H1 (cell line): ENCODE data around the gene JADE1. TPM values are rescaled to one million over a fixed set of nuclear protein-coding genes. Genes with fewer than 3 reads are reported as not detected.

Source experiments
- CTCF ChIA-PET: fragments of 300-600 bp; sonication (Branson Sonifier 250); formaldehyde crosslinking; loops from one replicate; lab custom pipeline; 2021; ENCODE audit not compliant: partially characterized antibody; lab: Charles Lee
- POLR2A ChIA-PET: fragments of 300-600 bp; sonication (Branson Sonifier 250); formaldehyde crosslinking; loops from one replicate; lab custom pipeline; 2021; ENCODE audit warnings: inconsistent platforms; ENCODE audit not compliant: partially characterized antibody; lab: Charles Lee
- DNase-seq, 2 experiments: peaks; one replicate each; pipeline versions ENCODE4 v3.0.0 to v3.0.0-alpha.2; 2010 to 2022; ENCODE audit warnings: low spot score in 2 of 2, low read depth in 1 of 2, mixed read lengths in 1 of 2
- FAIRE-seq: peaks from 2 replicates; lab custom pipeline; 2011; peaks lifted over from hg19 to GRCh38; lab: Jason Lieb, UNC
- H2AFZ ChIP-seq: 2 replicates; pipeline ENCODE4 v1.8.1; 2012; ENCODE audit warnings: low read length, inconsistent platforms
- H2AK5ac ChIP-seq: 2 replicates; pipeline ENCODE4 v1.6.1; 2013; ENCODE audit warnings: low read depth, low read length
- H2BK120ac ChIP-seq: replicated peaks from 2 replicates; pipeline ENCODE3; 2013; ENCODE audit warnings: low read depth, low read length, inconsistent platforms
- H2BK12ac ChIP-seq: 2 replicates; pipeline ENCODE4 v1.6.1; 2013; ENCODE audit warnings: low read depth, low read length
- H2BK15ac ChIP-seq: 2 replicates; pipeline ENCODE4 v1.6.1; 2013; ENCODE audit warnings: low read length
- H2BK20ac ChIP-seq: 2 replicates; pipeline ENCODE4 v1.6.1; 2013; ENCODE audit warnings: low read length
- H2BK5ac ChIP-seq: 2 replicates; pipeline ENCODE4 v1.6.1; 2013; ENCODE audit warnings: low read depth, low read length
- H3K14ac ChIP-seq: 2 replicates; pipeline ENCODE4 v1.6.1; 2013; ENCODE audit warnings: inconsistent platforms; ENCODE audit not compliant: insufficient read length
- H3K18ac ChIP-seq: 2 replicates; pipeline ENCODE4 v1.6.1; 2013; ENCODE audit warnings: low read length; ENCODE audit errors: extremely low read depth
- H3K23ac ChIP-seq: 2 replicates; pipeline ENCODE4 v1.6.1; 2013; ENCODE audit warnings: inconsistent platforms; ENCODE audit not compliant: insufficient read length
- H3K23me2 ChIP-seq: 2 replicates; pipeline ENCODE4 v1.6.1; 2013; ENCODE audit warnings: low read depth, low read length
- H3K27ac ChIP-seq: 2 replicates; pipeline ENCODE4 v1.6.1; 2011; ENCODE audit warnings: low read depth, low read length, inconsistent platforms
- H3K27me3 ChIP-seq, 4 experiments: replicated peaks in 1 of 4; 1 replicate in 1 of 4; 2 replicates in 3 of 4; pipeline versions ENCODE4 v1.6.1 to v1.8.1; 2011 to 2013; ENCODE audit warnings: low read length in 3 of 4, mild to moderate bottlenecking in 3 of 4, inconsistent platforms in 2 of 4, mixed read lengths in 2 of 4, moderate library complexity in 1 of 4; ENCODE audit not compliant: control insufficient read depth in 3 of 4, insufficient read depth in 3 of 4; ENCODE audit errors: extremely low read depth in 1 of 4
- H3K36me3 ChIP-seq, 4 experiments: 2 replicates each; pipeline versions ENCODE4 v1.6.1 to v1.8.1; 2011 to 2013; ENCODE audit warnings: mild to moderate bottlenecking in 4 of 4, low read length in 3 of 4, moderate library complexity in 2 of 4, control low read depth in 1 of 4, inconsistent platforms in 1 of 4; ENCODE audit not compliant: insufficient read depth in 4 of 4, control insufficient read depth in 2 of 4
- H3K4ac ChIP-seq: replicated peaks from 2 replicates; pipeline ENCODE3; 2013; ENCODE audit warnings: low read length, low read depth, mixed read lengths, inconsistent platforms; ENCODE audit not compliant: insufficient read length
- H3K4me1 ChIP-seq, 4 experiments: replicated peaks in 1 of 4; 1 replicate in 1 of 4; 2 replicates in 3 of 4; pipeline versions ENCODE4 v1.6.1 to v1.8.1; 2011 to 2013; ENCODE audit warnings: low read length in 3 of 4, inconsistent platforms in 2 of 4, mixed read lengths in 1 of 4; ENCODE audit not compliant: insufficient read depth in 4 of 4, control insufficient read depth in 3 of 4
- H3K4me2 ChIP-seq, 2 experiments: 2 replicates each; pipeline versions ENCODE4 v1.6.1 to v1.8.1; 2011 to 2013; ENCODE audit warnings: low read depth in 2 of 2, low read length in 2 of 2, control low read depth in 1 of 2, inconsistent platforms in 1 of 2, mild to moderate bottlenecking in 1 of 2; ENCODE audit not compliant: insufficient read depth in 1 of 2
- H3K4me3 ChIP-seq, 4 experiments: fragments of 200-600, 300-600 bp in 1 of 4; sonication (generic), shearing (Covaris generic), sonication (Bioruptor Twin) in 1 of 4; 2 replicates each; pipeline versions ENCODE4 v1.5.1 to v1.8.1; 2011 to 2016; ENCODE audit warnings: low read length in 4 of 4, low read depth in 3 of 4, control low read depth in 2 of 4, inconsistent platforms in 2 of 4, mild to moderate bottlenecking in 2 of 4, mixed read lengths in 1 of 4, moderate library complexity in 1 of 4; ENCODE audit not compliant: insufficient read depth in 2 of 4; ENCODE audit errors: extremely low read depth in 1 of 4
- H3K56ac ChIP-seq: replicated peaks from 2 replicates; pipeline ENCODE3; 2013; ENCODE audit warnings: low read depth, mild to moderate bottlenecking, mixed read lengths, low read length, inconsistent platforms; ENCODE audit not compliant: insufficient read length
- H3K79me1 ChIP-seq: 2 replicates; pipeline ENCODE4 v1.6.1; 2013; ENCODE audit warnings: low read depth, low read length, control low read depth
- H3K79me2 ChIP-seq, 2 experiments: 2 replicates each; pipeline versions ENCODE4 v1.6.1 to v1.8.1; 2012 to 2013; ENCODE audit warnings: low read length in 2 of 2, mild to moderate bottlenecking in 2 of 2, inconsistent platforms in 1 of 2; ENCODE audit not compliant: insufficient read depth in 2 of 2, control insufficient read depth in 1 of 2
- H3K9ac ChIP-seq, 4 experiments: replicated peaks in 1 of 4; 1 replicate in 1 of 4; 2 replicates in 3 of 4; pipeline versions ENCODE4 v1.6.1 to v1.8.1; 2011 to 2013; ENCODE audit warnings: low read depth in 3 of 4, low read length in 3 of 4, control low read depth in 2 of 4, mild to moderate bottlenecking in 2 of 4, moderate library complexity in 2 of 4, inconsistent platforms in 1 of 4; ENCODE audit errors: extremely low read depth in 1 of 4
- H3K9me3 ChIP-seq, 2 experiments: 2 replicates each; pipeline versions ENCODE4 v1.6.1 to v1.8.1; 2012 to 2013; ENCODE audit warnings: mild to moderate bottlenecking in 2 of 2, moderate library complexity in 2 of 2, control low read depth in 1 of 2, inconsistent platforms in 1 of 2, low read depth in 1 of 2, low read length in 1 of 2, mixed read lengths in 1 of 2; ENCODE audit not compliant: insufficient read depth in 2 of 2
- H4K20me1 ChIP-seq, 2 experiments: replicated peaks in 1 of 2; 2 replicates each; pipeline versions ENCODE3 to v1.8.1; 2011 to 2013; ENCODE audit warnings: inconsistent platforms in 2 of 2, low read length in 2 of 2, mild to moderate bottlenecking in 1 of 2; ENCODE audit not compliant: insufficient read depth in 2 of 2, control insufficient read depth in 1 of 2
- H4K5ac ChIP-seq: 2 replicates; pipeline ENCODE4 v1.6.1; 2013; ENCODE audit warnings: low read length, low read depth, mixed read lengths, inconsistent platforms; ENCODE audit not compliant: insufficient read length
- H4K8ac ChIP-seq: 2 replicates; pipeline ENCODE4 v1.8.0; 2013; ENCODE audit warnings: mild to moderate bottlenecking, moderate library complexity, low read length, inconsistent platforms; ENCODE audit not compliant: insufficient read depth; ENCODE audit errors: extremely low read depth
- H4K91ac ChIP-seq: replicated peaks from 2 replicates; pipeline ENCODE3; 2013; ENCODE audit warnings: low read length, mixed read lengths, inconsistent platforms; ENCODE audit not compliant: insufficient read length
- POLR2A ChIP-seq, 2 experiments: IDR thresholded peaks; 1 replicate in 1 of 2; 2 replicates in 1 of 2; pipeline ENCODE4 v1.6.1; 2011; ENCODE audit warnings: low read depth in 2 of 2, low read length in 2 of 2, mild to moderate bottlenecking in 2 of 2; ENCODE audit errors: control extremely low read depth in 1 of 2
- WGBS, 2 experiments: shearing (Covaris generic) in 1 of 2; methylation state at CpG; one replicate each; pipeline versions ENCODE4 v1.1.6 to v1.1.7; 2013 to 2015; ENCODE audit warnings: low lambda C conversion rate in 2 of 2, mixed read lengths in 2 of 2, inconsistent platforms in 1 of 2, low coverage in 1 of 2, missing lambda C conversion rate in 1 of 2; ENCODE audit not compliant: insufficient replicate concordance in 2 of 2, insufficient coverage in 1 of 2, insufficient read length in 1 of 2; ENCODE audit errors: extremely low coverage in 1 of 2, missing lambda C conversion rate in 1 of 2; 5-methylcytosine and 5-hydroxymethylcytosine counted together
- polyA plus RNA-seq, 7 experiments: library from polyadenylated mRNA; depleted of rRNA in 3 of 7; stranded (reverse) in 5 of 7; unstranded in 2 of 7; fragments of >200 nt in 5 of 7; fragments of 200-250 nt in 2 of 7; gene quantifications; 1 replicate in 5 of 7; 2 replicates in 1 of 7; 4 replicates in 1 of 7; pipeline versions ENCODE4 v1.2.1 to v1.2.3, GENCODE V29; 2011 to 2013; ENCODE audit warnings: missing spikeins in 2 of 7, mixed read lengths in 2 of 7
- total RNA-seq: library from RNA; stranded (reverse); fragmentation: NEBNext Ultra II Directional; extraction: Animal tissue kit (Norgen Biotek cat#: 25700); gene quantifications from 2 replicates; pipeline ENCODE4 v1.2.1, GENCODE V29; 2021
- TF ChIP-seq, protein P1 (sequence below): IDR thresholded peaks from 2 replicates; pipeline ENCODE4 v1.6.1; 2012; ENCODE audit warnings: inconsistent platforms

JADE1 gene
- total and polyA plus RNA-seq, 2 of the 8 experiments (the other 6 are each of a cell fraction or from before 2014, with no cell fraction given), result 37.7 to 213 TPM

DNA sequence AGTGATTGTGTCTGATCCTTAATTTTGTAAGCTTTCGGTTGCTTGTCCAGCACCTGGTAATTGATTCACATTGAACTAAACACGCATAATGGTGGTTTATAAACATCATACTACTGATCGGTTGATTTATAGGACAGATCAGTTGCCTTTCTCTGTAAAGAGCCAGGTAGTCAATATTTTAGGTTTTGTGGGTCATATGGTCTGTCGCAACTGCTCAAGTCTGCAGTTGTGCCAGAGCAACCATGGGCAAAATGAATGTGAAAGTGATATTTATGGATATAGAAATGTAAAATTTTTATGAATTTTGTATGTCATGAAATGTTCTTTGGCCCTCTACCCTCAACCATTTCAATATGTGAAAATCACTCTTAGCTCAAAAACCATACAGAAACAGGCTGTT is 8.9 kb downstream of the JADE1 start:
- CTCF ChIA-PET, result interaction anchor here (0.6 to 1.6 kb wide), 5 partner anchors 9 to 255 kb away, joined by 3 to 7 read pairs (median 5); no protein-coding TSS in a partner anchor

More for the DNA sequence above, 8.9 kb downstream of the JADE1 start:
- Histone ChIP-seq H2BK5ac (no peak overlapping the region), H3K14ac (no peak overlapping the region), H3K4me3 (no peak overlapping the region), H2BK20ac (no peak overlapping the region), H2AK5ac (no peak overlapping the region), H3K27me3 (no peaks in the 10 kb centered on the region), H2BK12ac (no peak overlapping the region), H2BK15ac (no peak overlapping the region), H2AFZ (no peak overlapping the region), H3K79me1 (no peaks in the 10 kb centered on the region), H4K91ac (no peak overlapping the region), H3K18ac (no peak overlapping the region), H3K9ac (no peak overlapping the region), H3K4ac (no peak overlapping the region), H3K56ac (no peak overlapping the region), H3K9me3 (no peaks in the 10 kb centered on the region), H4K5ac (no peak overlapping the region), H2BK120ac (no peak overlapping the region), H3K4me1 (peaks cover 1 to 31% (median 7%) of the 10 kb centered on the region in 4 experiments), H4K20me1 (peaks cover 43 to 58% of the 10 kb centered on the region in 2 experiments), H4K8ac (no peak overlapping the region), H3K23ac (no peak overlapping the region), H3K79me2 (peaks cover 79 to 100% of the 10 kb centered on the region in 2 experiments), H3K36me3 (peaks cover 0 to 44% (median 10%) of the 10 kb centered on the region in 4 experiments; a peak in 6 of 8 replicates), H3K4me2 (peak overlapping the region in 1 of 2 experiments; percentile 12; a peak in 1 of 4 replicates), H3K27ac (no peak overlapping the region), H3K23me2 (no peaks in the 10 kb centered on the region; the same call in 1 of the 2 replicates)
- DNase-seq, result no peak
- peak in 1 of 2 experiments; percentile 14; a peak in 1 of 3 replicates for TF ChIP-seq POLR2A (IDR thresholded peaks at IDR 0.05; ENCODE audit: control extremely low read depth in 1 of 2, low read depth in 2 of 2, low read length in 2 of 2)
- TF ChIP-seq, protein P1, sequence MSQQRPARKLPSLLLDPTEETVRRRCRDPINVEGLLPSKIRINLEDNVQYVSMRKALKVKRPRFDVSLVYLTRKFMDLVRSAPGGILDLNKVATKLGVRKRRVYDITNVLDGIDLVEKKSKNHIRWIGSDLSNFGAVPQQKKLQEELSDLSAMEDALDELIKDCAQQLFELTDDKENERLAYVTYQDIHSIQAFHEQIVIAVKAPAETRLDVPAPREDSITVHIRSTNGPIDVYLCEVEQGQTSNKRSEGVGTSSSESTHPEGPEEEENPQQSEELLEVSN, result no peak
- 95% methylated on average over 4 of the region's 4 CpGs; no CpG with 5 or more reads in 1 of the 2 experiments for WGBS, 2 experiments
- FAIRE-seq, result no peak
- POLR2A ChIA-PET, result interaction anchor here (0.9 to 3.7 kb wide), 9 partner anchors 9 to 260 kb away, joined by 3 to 31 read pairs (median 4); partner anchors contain the start of gene JADE1
